ENCODE results near the gene TMEM245.

Gene TMEM245

DNA sequence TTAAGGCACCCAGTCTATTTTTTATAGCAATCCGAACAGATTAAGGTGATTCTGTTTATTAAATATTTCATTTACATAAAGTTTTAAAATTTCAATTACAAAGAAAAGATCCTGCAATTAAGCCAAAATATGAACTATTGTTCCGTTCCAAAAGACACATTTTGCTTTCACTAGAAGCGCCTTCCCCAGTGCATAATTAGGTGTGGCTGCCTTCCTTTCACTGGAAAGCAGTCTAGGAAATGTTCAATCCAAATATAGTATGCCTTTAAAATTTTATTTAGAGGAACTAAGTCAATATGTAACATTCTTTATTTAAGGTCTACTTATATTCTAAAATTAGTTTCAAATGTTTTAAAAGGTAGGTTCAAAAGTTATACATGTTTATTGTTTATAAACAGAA is 114.1 kb downstream of the TMEM245 start:
- no peak overlapping the region for H3K4me2 ChIP-seq (ENCODE audit: low read length)
- no peaks in the 10 kb centered on the region for H4K20me1 ChIP-seq (ENCODE audit: insufficient read depth, low read length)
- no peak overlapping the region for H2AFZ ChIP-seq (ENCODE audit: low read length)
- peaks cover 14% of the 10 kb centered on the region; the same call in 1 of the 2 replicates for H3K9me3 ChIP-seq (ENCODE audit: low read length)
- H3K27ac ChIP-seq (ENCODE audit: low read depth, low read length, poor library complexity, severe bottlenecking): no peak overlapping the region
- peaks cover 4% of the 10 kb centered on the region for H3K4me1 ChIP-seq (ENCODE audit: insufficient read depth, low read length, severe bottlenecking)
- TF ChIP-seq CTCF (IDR thresholded peaks at IDR 0.05; ENCODE audit: low read length): no peak
- TF ChIP-seq EZH2 (IDR thresholded peaks at IDR 0.05; ENCODE audit: borderline replicate concordance, low read length): no peak
- no peaks in the 10 kb centered on the region for H3K27me3 ChIP-seq (ENCODE audit: insufficient read depth, low read length)
- H3F3A ChIP-seq (ENCODE audit: insufficient read depth, low read length): no peaks in the 10 kb centered on the region
- peaks cover 10% of the 10 kb centered on the region for H3K36me3 ChIP-seq (ENCODE audit: insufficient read depth, low read length)
- no peak overlapping the region for H3K4me3 ChIP-seq (ENCODE audit: low read depth, low read length, poor library complexity, severe bottlenecking)
- no peaks in the 10 kb centered on the region for H3K9me2 ChIP-seq (ENCODE audit: low read depth, low read length)
- H3K79me2 ChIP-seq (ENCODE audit: insufficient read depth, low read length): peaks cover 7% of the 10 kb centered on the region; the same call in 1 of the 2 replicates
- no peak overlapping the region for H3K9ac ChIP-seq (ENCODE audit: low read length)

DNA sequence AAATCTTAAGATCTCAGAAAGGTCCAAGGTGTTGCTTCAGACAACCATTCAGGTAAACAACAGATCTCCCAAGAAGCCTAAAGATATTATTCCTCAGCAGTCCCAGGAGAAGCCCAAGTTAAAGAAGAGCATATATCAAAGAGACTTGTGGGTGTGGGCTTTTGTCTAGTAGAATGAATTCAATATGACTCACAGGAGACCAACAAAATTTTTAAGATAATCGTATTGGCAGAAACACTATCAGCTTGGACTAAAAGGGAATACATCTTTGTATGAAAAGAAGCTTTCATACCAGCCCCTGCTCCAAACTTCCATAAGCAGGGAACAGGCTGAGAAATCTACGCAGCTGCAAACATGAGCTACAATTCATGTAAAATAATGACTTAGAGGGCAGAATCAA is 116.6 kb downstream of the TMEM245 start:
- no peaks in the 10 kb centered on the region for H4K20me1 ChIP-seq (ENCODE audit: insufficient read depth, low read length)
- peaks cover 7% of the 10 kb centered on the region; the same call in 1 of the 2 replicates for H3K79me2 ChIP-seq (ENCODE audit: insufficient read depth, low read length)
- H3K36me3 ChIP-seq (ENCODE audit: insufficient read depth, low read length): peaks cover 10% of the 10 kb centered on the region
- no peaks in the 10 kb centered on the region for H3K4me1 ChIP-seq (ENCODE audit: insufficient read depth, low read length, severe bottlenecking)
- H3K9ac ChIP-seq (ENCODE audit: low read length): no peak overlapping the region
- no peak overlapping the region for H3K4me2 ChIP-seq (ENCODE audit: low read length)
- no peaks in the 10 kb centered on the region for H3K9me2 ChIP-seq (ENCODE audit: low read depth, low read length)
- H3K9me3 ChIP-seq (ENCODE audit: low read length): peaks cover 14% of the 10 kb centered on the region; the same call in 1 of the 2 replicates
- no peaks in the 10 kb centered on the region for H3F3A ChIP-seq (ENCODE audit: insufficient read depth, low read length)
- no peak overlapping the region for H3K27ac ChIP-seq (ENCODE audit: low read depth, low read length, poor library complexity, severe bottlenecking)
- no peak overlapping the region for H3K4me3 ChIP-seq (ENCODE audit: low read depth, low read length, poor library complexity, severe bottlenecking)
- no peaks in the 10 kb centered on the region for H3K27me3 ChIP-seq (ENCODE audit: insufficient read depth, low read length)
- H2AFZ ChIP-seq (ENCODE audit: low read length): no peak overlapping the region
- TF ChIP-seq CTCF (IDR thresholded peaks at IDR 0.05; ENCODE audit: low read length) (no peak), EZH2 (IDR thresholded peaks at IDR 0.05; ENCODE audit: borderline replicate concordance, low read length) (no peak)

DNA sequence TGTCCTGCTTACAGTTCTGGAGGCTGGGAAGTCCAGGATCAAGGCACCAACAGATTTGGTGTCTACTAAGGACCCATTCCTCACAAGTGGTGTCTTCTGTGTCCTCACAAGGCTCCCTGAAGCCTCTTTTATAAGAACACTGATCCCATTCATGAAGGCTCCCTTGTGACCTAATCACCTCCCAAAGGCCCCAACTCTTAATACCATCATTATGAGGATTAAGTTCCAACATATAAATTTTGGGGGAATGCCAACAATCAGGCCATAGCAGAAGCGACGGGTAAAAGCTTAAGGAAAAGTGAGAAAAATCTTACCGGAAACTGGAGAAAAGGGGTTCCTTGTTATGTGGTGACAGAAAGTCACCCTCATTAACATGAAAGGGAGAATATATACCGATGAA is 117.6 kb downstream of the TMEM245 start:
- Histone ChIP-seq H3K27ac (ENCODE audit: low read depth, low read length, poor library complexity, severe bottlenecking) (no peak overlapping the region), H3K4me3 (ENCODE audit: low read depth, low read length, poor library complexity, severe bottlenecking) (no peak overlapping the region), H2AFZ (ENCODE audit: low read length) (no peak overlapping the region), H3K9me3 (ENCODE audit: low read length) (peaks cover 14% of the 10 kb centered on the region; the same call in 1 of the 2 replicates), H3K9me2 (ENCODE audit: low read depth, low read length) (no peaks in the 10 kb centered on the region), H3K36me3 (ENCODE audit: insufficient read depth, low read length) (peaks cover 18% of the 10 kb centered on the region), H3K27me3 (ENCODE audit: insufficient read depth, low read length) (no peaks in the 10 kb centered on the region), H3K9ac (ENCODE audit: low read length) (no peak overlapping the region), H3K4me2 (ENCODE audit: low read length) (no peak overlapping the region), H3K4me1 (ENCODE audit: insufficient read depth, low read length, severe bottlenecking) (no peaks in the 10 kb centered on the region), H3K79me2 (ENCODE audit: insufficient read depth, low read length) (0 out of 2 replicates have a peak, but pooled peaks cover under 1% of the 10 kb centered on the region), H4K20me1 (ENCODE audit: insufficient read depth, low read length) (no peaks in the 10 kb centered on the region), H3F3A (ENCODE audit: insufficient read depth, low read length) (no peaks in the 10 kb centered on the region)
- TF ChIP-seq EZH2 (IDR thresholded peaks at IDR 0.05; ENCODE audit: borderline replicate concordance, low read length) (no peak), CTCF (IDR thresholded peaks at IDR 0.05; ENCODE audit: low read length) (no peak)

Measured in OCI-LY1 (cell line).